Peyer's patch (tissue), 4 donors: Measurements from ENCODE around the gene ITK.

Source experiments
- POLR2A ChIP-seq, 2 donors: fragments of 450-650 bp; IDR thresholded peaks; one replicate each; pipeline ENCODE4 v1.5.1; 2017; ENCODE audit warnings: antibody characterized with exemption in 2 of 2, mild to moderate bottlenecking in 2 of 2, moderate library complexity in 2 of 2
- TF ChIP-seq, protein P1 (sequence below), 6 experiments: fragments of 450-650 bp in 4 of 6; fragments of 200-600 bp in 2 of 6; sonication (generic) in 1 of 6; IDR thresholded peaks; one replicate each; pipeline ENCODE4 v1.5.1; 2017 to 2019; ENCODE audit warnings: antibody characterized with exemption in 6 of 6, mild to moderate bottlenecking in 3 of 6, moderate library complexity in 1 of 6

DNA sequence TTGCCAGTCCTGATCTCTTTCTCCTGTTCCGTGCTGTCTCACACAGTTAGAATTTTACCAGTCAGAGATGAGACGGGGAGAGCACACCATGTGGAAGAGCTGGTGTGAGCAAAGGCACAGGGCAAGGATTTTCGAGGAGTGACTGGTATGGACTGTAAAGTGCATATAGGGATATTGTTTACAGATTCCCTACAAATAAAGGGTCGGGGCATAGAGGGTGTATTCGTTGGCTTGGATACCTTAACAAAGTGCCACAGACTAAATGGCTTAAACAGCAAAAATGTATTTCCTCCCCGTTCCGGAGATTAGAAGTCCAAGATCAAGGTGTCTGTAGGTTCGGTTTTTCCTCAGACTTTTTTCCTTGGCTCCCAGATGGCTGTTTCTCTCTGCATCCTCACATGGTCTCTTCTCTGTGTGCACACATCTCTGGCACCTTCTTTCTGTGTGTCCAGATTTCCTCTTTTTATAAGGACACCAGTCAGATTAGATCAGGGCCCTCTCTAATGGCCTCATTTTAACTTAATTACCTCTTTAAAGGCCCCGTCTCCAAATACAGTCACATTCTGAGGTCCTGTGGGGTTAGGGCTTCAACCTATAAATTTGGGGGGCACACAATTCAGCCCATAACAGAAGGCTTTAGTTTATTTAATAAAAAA is 108.7 kb downstream of the ITK start:
- TF ChIP-seq POLR2A (IDR thresholded peaks at IDR 0.05), result no peak
- TF ChIP-seq, protein P1, sequence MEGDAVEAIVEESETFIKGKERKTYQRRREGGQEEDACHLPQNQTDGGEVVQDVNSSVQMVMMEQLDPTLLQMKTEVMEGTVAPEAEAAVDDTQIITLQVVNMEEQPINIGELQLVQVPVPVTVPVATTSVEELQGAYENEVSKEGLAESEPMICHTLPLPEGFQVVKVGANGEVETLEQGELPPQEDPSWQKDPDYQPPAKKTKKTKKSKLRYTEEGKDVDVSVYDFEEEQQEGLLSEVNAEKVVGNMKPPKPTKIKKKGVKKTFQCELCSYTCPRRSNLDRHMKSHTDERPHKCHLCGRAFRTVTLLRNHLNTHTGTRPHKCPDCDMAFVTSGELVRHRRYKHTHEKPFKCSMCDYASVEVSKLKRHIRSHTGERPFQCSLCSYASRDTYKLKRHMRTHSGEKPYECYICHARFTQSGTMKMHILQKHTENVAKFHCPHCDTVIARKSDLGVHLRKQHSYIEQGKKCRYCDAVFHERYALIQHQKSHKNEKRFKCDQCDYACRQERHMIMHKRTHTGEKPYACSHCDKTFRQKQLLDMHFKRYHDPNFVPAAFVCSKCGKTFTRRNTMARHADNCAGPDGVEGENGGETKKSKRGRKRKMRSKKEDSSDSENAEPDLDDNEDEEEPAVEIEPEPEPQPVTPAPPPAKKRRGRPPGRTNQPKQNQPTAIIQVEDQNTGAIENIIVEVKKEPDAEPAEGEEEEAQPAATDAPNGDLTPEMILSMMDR (IDR thresholded peaks at IDR 0.05), result no peak
